GM06990 (cell line): ENCODE data around the gene MAP2K2.

Experiments used
- DNase-seq: peaks from one replicate; pipeline ENCODE4 v3.0.0-alpha.2; 2011; ENCODE audit not compliant: insufficient read length; ENCODE audit errors: extremely low read depth
- H3K27me3 ChIP-seq: replicated peaks from 2 replicates; pipeline ENCODE4 v1.6.0; 2011; ENCODE audit warnings: low read length; ENCODE audit not compliant: control insufficient read depth, insufficient read depth
- H3K36me3 ChIP-seq: 2 replicates; pipeline ENCODE4 v1.5.1; 2011; ENCODE audit warnings: low read length; ENCODE audit not compliant: control insufficient read depth, insufficient read depth
- H3K4me3 ChIP-seq: replicated peaks from 2 replicates; pipeline ENCODE4 v1.5.1; 2011; ENCODE audit warnings: low read depth, mild to moderate bottlenecking, control low read depth, low read length
- CTCF ChIP-seq: IDR thresholded peaks from 2 replicates; pipeline ENCODE4 v1.5.1; 2011; ENCODE audit warnings: low read length, control low read depth, mild to moderate bottlenecking, inconsistent platforms; ENCODE audit not compliant: insufficient read depth, poor library complexity, severe bottlenecking

Gene MAP2K2

DNA sequence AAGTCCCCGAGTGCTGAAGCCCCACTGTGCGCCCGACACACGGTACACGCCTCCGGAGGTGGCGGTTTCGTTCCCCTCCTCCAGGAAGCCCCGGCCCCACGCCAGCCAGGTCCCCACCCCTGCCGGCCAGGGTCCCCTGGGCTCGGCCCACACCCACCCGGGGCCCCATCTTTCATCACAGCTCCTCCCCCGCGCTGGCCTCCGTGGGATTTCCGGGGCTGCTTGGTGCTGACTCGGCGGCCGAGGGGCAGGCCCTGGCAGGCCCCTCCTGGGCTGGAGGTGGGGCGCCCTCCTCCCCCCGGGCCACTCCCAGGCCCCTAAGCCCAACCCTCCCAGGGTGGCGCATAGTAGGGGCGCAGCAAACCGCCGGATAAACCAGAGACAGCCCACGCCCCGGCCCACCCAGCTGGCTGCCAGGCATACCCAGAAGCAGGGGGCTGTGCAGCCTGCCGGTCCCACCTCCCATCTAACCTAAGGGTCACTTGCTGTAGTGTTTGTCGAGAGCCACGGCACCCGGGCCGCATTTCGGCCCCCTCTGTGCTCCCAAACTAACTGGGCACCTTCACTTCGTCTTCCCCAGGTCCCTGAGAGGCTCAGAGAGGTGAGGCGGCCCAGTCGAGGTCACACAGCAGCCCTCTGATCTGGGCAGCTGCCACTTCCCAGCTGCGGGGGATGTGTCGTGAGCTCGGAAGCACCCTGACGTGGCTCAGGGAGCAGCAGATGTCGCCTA is 63.9 kb downstream of the MAP2K2 start:
- Histone ChIP-seq H3K4me3 (peak overlapping the region; percentile 58), H3K27me3 (no peaks in the 10 kb centered on the region), H3K36me3 (peaks cover 14% of the 10 kb centered on the region)
- DNase-seq: peak; percentile 66
- TF ChIP-seq CTCF: no peak

DNA sequence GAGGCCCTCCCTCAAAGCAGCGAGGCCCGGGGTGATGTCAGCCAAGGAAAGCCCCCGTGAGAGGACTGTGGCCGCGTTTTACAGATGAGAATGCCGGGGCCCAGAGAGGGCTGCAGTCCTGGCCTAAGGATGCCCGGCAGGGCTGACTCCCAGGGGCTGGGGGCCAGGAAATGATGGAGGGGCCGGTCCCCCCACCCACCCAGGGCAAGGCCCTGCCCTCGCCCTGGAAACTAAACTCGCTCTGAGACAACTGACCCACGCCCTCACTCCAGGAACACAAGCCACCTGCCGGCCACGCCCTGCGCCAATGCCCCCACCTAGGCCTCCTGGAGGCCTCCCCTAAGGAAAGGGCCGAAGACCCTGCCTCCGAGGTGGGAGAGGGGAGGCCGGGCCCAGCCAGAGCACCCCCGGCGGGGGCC is 64.5 kb downstream of the MAP2K2 start:
- no peak for TF ChIP-seq CTCF
- Histone ChIP-seq H3K4me3 (peak overlapping the region; percentile 58), H3K27me3 (no peaks in the 10 kb centered on the region), H3K36me3 (peaks cover 14% of the 10 kb centered on the region)
- no peak for DNase-seq

GRCh38 chr19:4058693-4059452 is 65.0 kb downstream of the MAP2K2 start:
- no peak for TF ChIP-seq CTCF
- Histone ChIP-seq H3K27me3 (no peaks in the 10 kb centered on the region), H3K4me3 (peak overlapping the region; percentile 58), H3K36me3 (peaks cover 15% of the 10 kb centered on the region)
- DNase-seq: no peak

GRCh38 chr19:4057931-4058692 is 65.8 kb downstream of the MAP2K2 start:
- no peaks in the 10 kb centered on the region for H3K27me3 ChIP-seq
- H3K4me3 ChIP-seq: peak overlapping the region; percentile 58
- no peak for DNase-seq
- no peak for TF ChIP-seq CTCF
- H3K36me3 ChIP-seq: peaks cover 21% of the 10 kb centered on the region

GRCh38 chr19:4055209-4055552 is 68.7 kb downstream of the MAP2K2 start:
- no peaks in the 10 kb centered on the region for H3K27me3 ChIP-seq
- no peak overlapping the region for H3K4me3 ChIP-seq
- H3K36me3 ChIP-seq: peaks cover 16% of the 10 kb centered on the region
- no peak for TF ChIP-seq CTCF
- no peak for DNase-seq
